HepG2 (cell line): Measurements from ENCODE around the gene USP1. TPM values are rescaled to one million over a fixed set of nuclear protein-coding genes. Genes with fewer than 3 reads are reported as not detected.

Source experiments
- GLMP ChIP-seq: sonication (generic); formaldehyde crosslinking; IDR thresholded peaks from 2 replicates; pipeline ENCODE4 v1.9.0; 2021; ENCODE audit warnings: missing genetic modification reagents, mild to moderate bottlenecking, borderline replicate concordance
- ONECUT2 ChIP-seq: sonication (generic); formaldehyde crosslinking; IDR thresholded peaks from 2 replicates; pipeline ENCODE4 v1.4.0; 2020; ENCODE audit warnings: missing genetic modification reagents
- RCOR2 ChIP-seq: IDR thresholded peaks from 2 replicates; pipeline ENCODE4 v1.6.1; 2016; ENCODE audit warnings: missing biosample characterization, missing genetic modification reagents
- RERE ChIP-seq: IDR thresholded peaks from 2 replicates; pipeline ENCODE4 v1.6.1; 2016; ENCODE audit warnings: low read depth, missing genetic modification reagents, missing compliant biosample characterization
- TARDBP ChIP-seq: sonication (generic); formaldehyde crosslinking; IDR thresholded peaks from 2 replicates; pipeline ENCODE4 v1.8.0; 2022; ENCODE audit warnings: mild to moderate bottlenecking, missing genetic modification reagents
- THYN1 ChIP-seq: sonication (generic); formaldehyde crosslinking; IDR thresholded peaks from 2 replicates; pipeline ENCODE4 v1.8.1; 2023; ENCODE audit warnings: low read depth, mild to moderate bottlenecking, moderate library complexity, missing genetic modification reagents, borderline replicate concordance
- ZBTB37 ChIP-seq: sonication (generic); formaldehyde crosslinking; IDR thresholded peaks from 2 replicates; pipeline ENCODE4 v1.4.0; 2020; ENCODE audit warnings: mild to moderate bottlenecking, missing genetic modification reagents
- ZBTB42 ChIP-seq: sonication (generic); formaldehyde crosslinking; IDR thresholded peaks from 2 replicates; pipeline ENCODE4 v1.5.0; 2020; ENCODE audit warnings: mild to moderate bottlenecking, missing genetic modification reagents
- ZNF235 ChIP-seq: sonication (generic); formaldehyde crosslinking; IDR thresholded peaks from 2 replicates; pipeline ENCODE4 v1.8.1; 2023; ENCODE audit warnings: mild to moderate bottlenecking, missing genetic modification reagents, borderline replicate concordance
- ZNF292 ChIP-seq: sonication (generic); formaldehyde crosslinking; IDR thresholded peaks from 2 replicates; pipeline ENCODE4 v1.8.1; 2022; ENCODE audit warnings: mild to moderate bottlenecking, low read depth, missing genetic modification reagents, borderline replicate concordance
- ZNF44 ChIP-seq: sonication (generic); formaldehyde crosslinking; IDR thresholded peaks from 2 replicates; pipeline ENCODE4 v1.5.1; 2020; ENCODE audit warnings: mild to moderate bottlenecking, missing genetic modification reagents
- ZNF746 ChIP-seq: sonication (generic); formaldehyde crosslinking; IDR thresholded peaks from 2 replicates; pipeline ENCODE4 v1.8.0; 2022; ENCODE audit warnings: mild to moderate bottlenecking, missing genetic modification reagents
- ZNF839 ChIP-seq: sonication (generic); formaldehyde crosslinking; IDR thresholded peaks from 2 replicates; pipeline ENCODE4 v1.4.0; 2020; ENCODE audit warnings: missing genetic modification reagents, mild to moderate bottlenecking, borderline replicate concordance
- polyA plus RNA-seq, 8 experiments: library from polyadenylated mRNA; depleted of rRNA in 3 of 8; stranded (reverse) in 7 of 8; unstranded in 1 of 8; fragments of >200 nt; fragmentation: Illumina TruSeq in 4 of 8; extraction: Trizol in 4 of 8; gene quantifications; 2 replicates each; pipeline versions ENCODE4 v1.2.1 to v1.2.3, GENCODE V29; 2011 to 2016; ENCODE audit warnings: low read depth in 4 of 8, missing spikeins in 1 of 8, mixed read lengths in 1 of 8; ENCODE audit not compliant: insufficient read depth in 1 of 8
- total RNA-seq, 5 experiments: library from RNA; depleted of rRNA; stranded (reverse); fragments of >200 nt; fragmentation: Illumina TruSeq; extraction: Trizol; gene quantifications; 2 replicates each; pipeline ENCODE4 v1.2.3, GENCODE V29; 2016; ENCODE audit warnings: low read depth in 1 of 5
- TF ChIP-seq, protein P1 (sequence below): sonication (generic); formaldehyde crosslinking; IDR thresholded peaks from 2 replicates; pipeline ENCODE4 v1.4.0; 2020; ENCODE audit warnings: missing genetic modification reagents, mild to moderate bottlenecking, borderline replicate concordance
- TF ChIP-seq, protein P2 (sequence below): sonication (generic); formaldehyde crosslinking; IDR thresholded peaks from 2 replicates; pipeline ENCODE4 v1.8.0; 2022; ENCODE audit warnings: missing genetic modification reagents, mild to moderate bottlenecking, borderline replicate concordance
- TF ChIP-seq, protein P3 (sequence below): sonication (generic); formaldehyde crosslinking; IDR thresholded peaks from 2 replicates; pipeline ENCODE4 v1.5.1; 2020; ENCODE audit warnings: missing genetic modification reagents, mild to moderate bottlenecking, borderline replicate concordance

The USP1 gene
- total and polyA plus RNA-seq, 2 of the 13 experiments (the other 11 are each of a cell fraction or from before 2014, with no cell fraction given) = 9.0 to 64.6 TPM

DNA sequence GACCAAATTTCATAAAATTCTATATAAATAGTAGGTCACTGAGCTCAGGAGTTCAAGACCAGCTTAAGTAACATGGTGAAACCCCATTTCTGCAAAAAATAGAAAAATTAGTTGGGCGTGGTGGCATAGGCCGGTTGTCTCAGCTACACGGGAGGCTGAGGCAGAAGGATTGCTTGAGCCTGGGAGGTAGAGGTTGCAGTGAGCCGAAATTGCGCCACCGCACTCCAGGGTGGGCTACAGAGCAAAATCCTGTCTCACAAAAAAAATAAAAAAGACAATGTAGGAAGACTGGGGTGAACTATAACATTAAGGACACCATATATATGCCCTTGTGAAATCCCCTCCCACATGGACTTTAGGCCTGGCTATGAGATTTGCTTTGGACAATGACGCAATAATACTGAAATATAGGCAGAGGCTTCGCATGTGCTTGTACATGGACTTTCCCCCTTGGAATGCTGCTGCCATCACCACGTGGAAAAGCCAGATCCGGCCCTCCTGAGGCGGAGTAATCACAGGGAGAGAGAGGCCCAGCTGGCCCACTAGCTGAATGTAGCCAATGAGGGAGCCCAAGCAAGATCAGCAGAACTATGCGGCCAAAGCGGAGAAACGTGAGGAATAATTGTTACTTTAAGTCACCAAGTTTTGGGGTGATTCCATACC is 13.1 kb upstream of the USP1 start (continued):
- TF ChIP-seq, protein P1, sequence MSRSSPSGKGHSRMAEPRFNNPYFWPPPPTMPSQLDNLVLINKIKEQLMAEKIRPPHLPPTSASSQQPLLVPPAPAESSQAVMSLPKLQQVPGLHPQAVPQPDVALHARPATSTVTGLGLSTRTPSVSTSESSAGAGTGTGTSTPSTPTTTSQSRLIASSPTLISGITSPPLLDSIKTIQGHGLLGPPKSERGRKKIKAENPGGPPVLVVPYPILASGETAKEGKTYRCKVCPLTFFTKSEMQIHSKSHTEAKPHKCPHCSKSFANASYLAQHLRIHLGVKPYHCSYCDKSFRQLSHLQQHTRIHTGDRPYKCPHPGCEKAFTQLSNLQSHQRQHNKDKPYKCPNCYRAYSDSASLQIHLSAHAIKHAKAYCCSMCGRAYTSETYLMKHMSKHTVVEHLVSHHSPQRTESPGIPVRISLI = peak; percentile 52; the same call in 1 of the 2 replicates
- TF ChIP-seq ZBTB37 (CRISPR knock-in tag) = peak; percentile 62; the same call in 1 of the 2 replicates
- no peak for TF ChIP-seq ONECUT2 (CRISPR knock-in tag)
- peak; percentile 74 for TF ChIP-seq RCOR2
- TF ChIP-seq ZNF44 (CRISPR knock-in tag) = no peak
- no peak for TF ChIP-seq ZNF235 (CRISPR knock-in tag)
- 0 out of 2 replicates have a peak, but pooled peaks have one; percentile 52 for TF ChIP-seq RERE (CRISPR knock-in tag)
- peak; percentile 87 for TF ChIP-seq TARDBP (CRISPR knock-in tag)
- TF ChIP-seq, protein P2, sequence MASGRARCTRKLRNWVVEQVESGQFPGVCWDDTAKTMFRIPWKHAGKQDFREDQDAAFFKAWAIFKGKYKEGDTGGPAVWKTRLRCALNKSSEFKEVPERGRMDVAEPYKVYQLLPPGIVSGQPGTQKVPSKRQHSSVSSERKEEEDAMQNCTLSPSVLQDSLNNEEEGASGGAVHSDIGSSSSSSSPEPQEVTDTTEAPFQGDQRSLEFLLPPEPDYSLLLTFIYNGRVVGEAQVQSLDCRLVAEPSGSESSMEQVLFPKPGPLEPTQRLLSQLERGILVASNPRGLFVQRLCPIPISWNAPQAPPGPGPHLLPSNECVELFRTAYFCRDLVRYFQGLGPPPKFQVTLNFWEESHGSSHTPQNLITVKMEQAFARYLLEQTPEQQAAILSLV (CRISPR knock-in tag) = no peak; the same call in 1 of the 2 replicates
- no peak for TF ChIP-seq THYN1 (CRISPR knock-in tag)
- peak; percentile 75; the same call in 1 of the 2 replicates for TF ChIP-seq ZNF746 (CRISPR knock-in tag)
- TF ChIP-seq GLMP (CRISPR knock-in tag) = no peak
- TF ChIP-seq ZNF839 (CRISPR knock-in tag) = no peak
- no peak for TF ChIP-seq ZBTB42 (CRISPR knock-in tag)
- peak; percentile 65 for TF ChIP-seq ZNF292 (CRISPR knock-in tag)
- TF ChIP-seq, protein P3, sequence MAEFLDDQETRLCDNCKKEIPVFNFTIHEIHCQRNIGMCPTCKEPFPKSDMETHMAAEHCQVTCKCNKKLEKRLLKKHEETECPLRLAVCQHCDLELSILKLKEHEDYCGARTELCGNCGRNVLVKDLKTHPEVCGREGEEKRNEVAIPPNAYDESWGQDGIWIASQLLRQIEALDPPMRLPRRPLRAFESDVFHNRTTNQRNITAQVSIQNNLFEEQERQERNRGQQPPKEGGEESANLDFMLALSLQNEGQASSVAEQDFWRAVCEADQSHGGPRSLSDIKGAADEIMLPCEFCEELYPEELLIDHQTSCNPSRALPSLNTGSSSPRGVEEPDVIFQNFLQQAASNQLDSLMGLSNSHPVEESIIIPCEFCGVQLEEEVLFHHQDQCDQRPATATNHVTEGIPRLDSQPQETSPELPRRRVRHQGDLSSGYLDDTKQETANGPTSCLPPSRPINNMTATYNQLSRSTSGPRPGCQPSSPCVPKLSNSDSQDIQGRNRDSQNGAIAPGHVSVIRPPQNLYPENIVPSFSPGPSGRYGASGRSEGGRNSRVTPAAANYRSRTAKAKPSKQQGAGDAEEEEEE (CRISPR knock-in tag) = no peak
